HG02642 (cell line): ENCODE data around the gene TWF2.

Experiments used
- ATAC-seq: cut with Tn5 transposase; IDR thresholded peaks from one replicate; pipeline ENCODE4 v1.9.1; 2021; ENCODE audit warnings: mild to moderate bottlenecking; ENCODE audit not compliant: unreplicated experiment, poor library complexity

The TWF2 gene

GRCh38 chr3:52226229-52226817 lies 12.6 kb downstream of the TWF2 start:
- peak; percentile 12 for ATAC-seq

GRCh38 chr3:52225452-52226228 lies 13.3 kb downstream of the TWF2 start, which contains the start of gene TLR9:
Gene TLR9, minus strand, starts transcription at chr3:52225645. Its CDS starts 116 bp downstream, at chr3:52225529.
- ATAC-seq, result peak; percentile 75

DNA sequence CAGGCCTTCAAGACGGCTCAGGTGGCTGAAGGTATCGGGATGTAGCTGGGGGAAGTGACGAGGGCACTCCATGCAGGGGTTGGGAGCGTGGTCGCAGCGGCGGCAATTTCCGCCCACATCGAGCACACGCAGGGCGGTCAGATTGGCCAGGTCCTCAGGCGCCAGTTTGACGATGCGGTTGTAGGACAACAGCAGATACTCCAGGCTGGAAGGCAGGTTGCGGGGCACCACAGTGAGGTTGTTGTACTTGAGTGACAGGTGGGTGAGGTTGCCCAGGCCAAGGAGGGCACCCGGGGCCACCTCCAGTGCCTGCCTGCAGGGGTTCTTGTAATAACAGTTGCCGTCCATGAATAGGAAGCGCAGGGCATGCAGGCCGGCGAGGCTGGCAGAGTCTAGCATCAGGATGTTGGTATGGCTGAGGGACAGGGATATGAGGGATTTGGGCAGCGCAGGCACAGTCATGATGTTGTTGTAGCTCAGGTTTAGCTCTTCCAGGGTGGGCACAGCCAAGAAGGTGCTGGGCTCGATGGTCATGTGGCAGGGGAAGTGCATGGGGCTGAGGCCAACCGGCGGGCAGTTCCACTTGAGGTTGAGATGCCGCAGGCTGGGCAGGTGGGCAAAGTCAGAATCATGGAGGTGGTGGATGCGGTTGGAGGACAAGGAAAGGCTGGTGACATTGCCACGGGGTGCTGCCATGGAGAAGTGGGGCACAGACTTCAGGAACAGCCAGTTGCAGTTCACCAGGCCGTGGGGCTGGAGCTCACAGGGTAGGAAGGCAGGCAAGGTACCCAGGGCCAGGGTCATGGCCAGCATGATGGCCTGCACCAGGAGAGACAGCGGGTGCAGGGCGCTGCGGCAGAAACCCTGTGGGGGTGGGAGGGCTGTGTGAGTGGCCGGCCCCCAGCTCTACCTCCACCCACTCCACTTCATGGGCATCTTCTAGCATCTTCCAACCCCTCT lies 15.2 kb downstream of the TWF2 start:
- no peak for ATAC-seq

GRCh38 chr3:52222319-52223221 lies 16.4 kb downstream of the TWF2 start:
- no peak for ATAC-seq

GRCh38 chr3:52221563-52222318 lies 17.2 kb downstream of the TWF2 start:
- ATAC-seq, result no peak

- ATAC-seq, result no peak
Measured at GRCh38 chr3:52221141-52221562, 17.8 kb downstream of the TWF2 start.

DNA sequence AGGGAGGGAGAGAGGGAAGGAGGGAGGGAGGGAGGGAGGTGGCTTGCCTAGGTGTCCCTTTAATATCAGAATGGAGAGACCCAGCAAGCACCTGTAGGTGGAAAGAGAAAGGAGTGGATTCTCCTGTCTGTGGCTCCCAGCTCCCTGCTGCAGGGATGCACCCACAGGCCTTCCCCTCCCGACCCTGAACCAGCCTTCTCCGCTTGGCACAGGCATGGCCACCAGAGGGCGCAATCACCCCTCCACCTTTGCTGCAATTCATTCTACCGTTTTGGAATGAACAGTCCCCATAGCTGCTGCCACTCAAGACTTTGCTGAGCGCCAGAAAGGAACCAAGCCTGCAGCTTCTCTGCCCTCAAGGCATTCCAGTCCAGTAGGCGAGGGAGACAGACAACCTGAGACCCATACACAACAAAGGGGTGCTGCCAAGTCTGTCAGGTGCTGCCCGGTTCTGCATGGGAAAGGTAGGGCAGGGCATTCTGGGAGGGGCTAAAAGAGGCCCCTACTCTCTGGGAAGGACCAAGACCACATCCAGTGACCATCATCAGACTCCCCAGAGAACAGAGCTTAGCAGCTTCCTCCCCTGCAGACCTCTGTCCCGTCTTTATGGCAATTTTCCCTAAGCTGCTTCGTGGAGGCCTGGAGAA lies 18.5 kb downstream of the TWF2 start:
- ATAC-seq, result no peak

- no peak for ATAC-seq
Measured at GRCh38 chr3:52218937-52219650, 19.9 kb downstream of the TWF2 start.

DNA sequence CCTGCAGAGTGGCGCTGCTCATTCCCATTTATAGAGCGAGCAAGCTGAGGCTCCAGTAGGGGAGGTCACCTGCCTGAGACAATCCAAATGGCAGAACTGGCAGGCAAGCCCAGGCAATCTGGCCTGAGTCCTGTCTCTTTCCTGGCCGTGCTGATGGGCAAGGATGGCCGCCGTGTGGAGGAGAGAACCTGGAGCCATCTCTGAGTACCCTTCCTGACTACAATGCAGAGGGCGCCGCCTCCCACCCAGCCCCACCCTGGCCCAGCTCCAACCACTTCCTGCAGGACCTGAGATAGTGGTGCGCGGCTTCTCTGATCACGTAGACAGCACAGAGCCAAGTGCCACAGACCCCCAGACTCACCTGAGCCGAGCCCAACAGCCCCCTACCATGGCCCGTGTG lies 20.5 kb downstream of the TWF2 start:
- ATAC-seq, result no peak

DNA sequence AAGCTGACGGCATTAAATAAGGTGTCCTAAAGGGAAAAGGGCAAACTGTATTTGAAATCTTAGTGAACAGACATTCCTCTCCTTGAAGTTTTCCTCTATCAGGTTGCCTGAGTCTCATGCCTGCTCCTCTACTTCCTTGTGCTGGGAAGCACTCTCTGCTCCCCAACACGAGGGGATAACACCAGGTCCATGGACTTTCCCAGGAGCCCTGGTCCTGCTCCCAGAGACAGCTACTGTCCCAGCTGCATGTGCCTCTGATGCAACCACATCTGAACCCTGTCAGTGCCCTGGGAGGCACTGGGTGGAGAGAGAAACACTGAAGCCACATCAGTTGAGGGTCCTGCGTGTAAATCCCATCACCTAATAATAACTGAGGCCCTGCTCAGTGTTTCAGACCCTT lies 20.9 kb downstream of the TWF2 start:
- no peak for ATAC-seq

DNA sequence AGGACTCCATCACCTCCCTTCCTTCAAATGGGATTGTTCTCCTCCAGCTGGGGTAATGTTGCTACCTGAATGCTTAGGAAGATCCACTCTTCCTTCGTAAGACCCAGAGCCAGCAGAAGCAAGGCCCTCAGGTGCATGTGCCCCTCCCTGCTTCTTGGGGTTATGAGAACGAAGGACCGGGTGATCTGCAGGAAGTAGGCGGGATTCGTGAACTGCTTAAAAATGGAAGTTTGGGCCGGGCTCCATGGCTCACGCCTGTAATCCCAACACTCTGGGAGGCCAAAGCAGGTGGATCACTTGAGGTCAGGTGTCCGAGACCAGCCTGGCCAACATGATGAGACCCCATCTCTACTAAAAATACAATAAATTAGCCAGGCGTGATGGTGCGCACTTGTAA lies 21.6 kb downstream of the TWF2 start:
- ATAC-seq, result no peak

DNA sequence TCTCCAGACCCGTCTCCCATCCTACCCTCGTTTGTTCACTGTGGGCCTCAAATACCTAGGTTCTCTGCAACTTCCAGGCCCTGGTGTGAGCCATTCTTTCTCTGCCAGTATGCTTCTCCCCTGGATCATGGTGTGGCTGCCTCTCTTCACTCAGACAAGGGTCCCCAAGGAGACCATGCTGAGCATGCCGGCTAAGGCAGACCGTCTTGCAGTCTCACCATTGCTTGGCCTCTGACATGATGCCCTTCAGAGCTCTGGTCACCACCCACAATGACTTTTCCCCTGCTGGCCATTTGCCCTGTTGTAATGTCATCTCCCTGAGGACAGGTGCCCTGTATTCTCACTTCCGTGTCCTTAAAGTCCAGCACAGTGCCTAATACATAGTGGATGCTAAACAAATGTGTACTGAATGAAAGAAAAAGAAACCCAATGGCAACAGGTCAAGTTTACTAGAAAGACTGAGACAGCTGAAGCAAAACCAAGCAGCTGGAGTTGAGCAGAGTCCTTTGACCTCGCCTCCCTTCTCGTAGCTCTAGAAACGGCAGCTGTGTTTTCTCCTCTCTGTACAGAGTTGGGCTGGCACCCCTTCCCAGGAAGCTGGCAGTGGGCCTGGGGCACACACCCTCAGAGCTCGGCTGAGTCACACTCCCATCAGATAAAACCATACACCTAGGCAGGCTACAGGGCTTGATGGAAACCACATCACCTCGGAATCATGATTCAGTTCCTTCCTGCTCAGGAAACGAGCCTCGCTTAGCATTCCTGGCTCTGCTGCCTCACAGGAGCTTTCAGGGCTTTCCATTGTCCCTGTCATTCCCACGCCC lies 22.2 kb downstream of the TWF2 start:
- ATAC-seq, result no peak

GRCh38 chr3:52215351-52215750 lies 23.6 kb downstream of the TWF2 start:
- no peak for ATAC-seq

GRCh38 chr3:52213901-52214300 lies 25.1 kb downstream of the TWF2 start:
- ATAC-seq, result no peak

GRCh38 chr3:52213005-52213404 lies 26.0 kb downstream of the TWF2 start:
- ATAC-seq, result no peak

- no peak for ATAC-seq
Measured at GRCh38 chr3:52211268-52211891, 27.6 kb downstream of the TWF2 start.

GRCh38 chr3:52210550-52211046 lies 28.4 kb downstream of the TWF2 start:
- ATAC-seq, result no peak
